Progenitor cell of endocrine pancreas (in vitro differentiated cells): ENCODE data around the gene RIOX2. TPM values are rescaled to one million over a fixed set of nuclear protein-coding genes. Genes with fewer than 3 reads are reported as not detected.

ENCODE experiments used
- DNase-seq: peaks from one replicate; pipeline ENCODE4 v3.0.0; 2021; ENCODE audit warnings: low spot score; ENCODE audit not compliant: unreplicated experiment
- H3K27ac Mint-ChIP-seq: 2 replicates; pipeline ENCODE4 v1.8.0; 2021; ENCODE audit warnings: mild to moderate bottlenecking, moderate library complexity, mixed read lengths
- H3K27me3 Mint-ChIP-seq: 2 replicates; pipeline ENCODE4 v1.8.0; 2021; ENCODE audit warnings: mixed read lengths
- H3K36me3 Mint-ChIP-seq: 2 replicates; pipeline ENCODE4 v1.8.0; 2022; ENCODE audit warnings: mixed read lengths; ENCODE audit not compliant: insufficient read depth
- H3K4me1 Mint-ChIP-seq: 2 replicates; pipeline ENCODE4 v1.8.0; 2021; ENCODE audit warnings: low read depth, mixed read lengths
- H3K4me3 Mint-ChIP-seq: 2 replicates; pipeline ENCODE4 v1.8.0; 2021; ENCODE audit warnings: low read depth, mild to moderate bottlenecking, moderate library complexity, mixed read lengths
- H3K9me3 Mint-ChIP-seq: 2 replicates; pipeline ENCODE4 v1.8.0; 2021; ENCODE audit warnings: low read depth, mixed read lengths
- total RNA-seq: library from RNA; stranded (reverse); gene quantifications from 2 replicates; pipeline ENCODE4 v1.2.1, GENCODE V29; 2021
- TF ChIP-seq, protein P1 (sequence below): fragments of 200-600 bp; sonication (generic); IDR thresholded peaks from one replicate; pipeline ENCODE4 v1.5.0; 2021; ENCODE audit warnings: antibody characterized with exemption, mild to moderate bottlenecking; ENCODE audit not compliant: unreplicated experiment

RIOX2 gene
- total RNA-seq, 1 donor from 2014 or later, result 16.4 TPM

DNA sequence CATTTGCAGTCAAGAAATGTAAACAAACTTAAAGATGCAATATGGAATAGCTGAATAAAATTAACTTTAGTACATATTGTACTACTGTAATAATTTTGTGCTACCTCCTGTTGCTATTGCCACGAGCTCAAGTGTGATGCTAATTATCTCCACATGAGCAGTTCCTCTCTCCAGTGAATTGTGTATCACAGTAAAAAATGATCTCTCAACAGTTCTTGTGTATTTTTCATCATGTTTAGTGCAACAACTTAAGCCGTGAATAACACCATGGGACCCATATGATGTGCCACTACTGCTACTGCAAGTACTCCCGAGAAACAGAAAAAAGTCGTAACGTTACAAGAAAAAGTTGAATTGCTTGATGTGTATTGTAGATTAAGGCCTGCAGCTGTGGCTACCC lies 12.4 kb downstream of the RIOX2 start:
- Mint-ChIP-seq H3K4me3 (no peak overlapping the region), H3K36me3 (peaks cover 1% of the 10 kb centered on the region), H3K4me1 (peaks cover 8% of the 10 kb centered on the region), H3K9me3 (no peaks in the 10 kb centered on the region), H3K27me3 (peaks cover 12% of the 10 kb centered on the region), H3K27ac (no peak overlapping the region)
- TF ChIP-seq, protein P1, sequence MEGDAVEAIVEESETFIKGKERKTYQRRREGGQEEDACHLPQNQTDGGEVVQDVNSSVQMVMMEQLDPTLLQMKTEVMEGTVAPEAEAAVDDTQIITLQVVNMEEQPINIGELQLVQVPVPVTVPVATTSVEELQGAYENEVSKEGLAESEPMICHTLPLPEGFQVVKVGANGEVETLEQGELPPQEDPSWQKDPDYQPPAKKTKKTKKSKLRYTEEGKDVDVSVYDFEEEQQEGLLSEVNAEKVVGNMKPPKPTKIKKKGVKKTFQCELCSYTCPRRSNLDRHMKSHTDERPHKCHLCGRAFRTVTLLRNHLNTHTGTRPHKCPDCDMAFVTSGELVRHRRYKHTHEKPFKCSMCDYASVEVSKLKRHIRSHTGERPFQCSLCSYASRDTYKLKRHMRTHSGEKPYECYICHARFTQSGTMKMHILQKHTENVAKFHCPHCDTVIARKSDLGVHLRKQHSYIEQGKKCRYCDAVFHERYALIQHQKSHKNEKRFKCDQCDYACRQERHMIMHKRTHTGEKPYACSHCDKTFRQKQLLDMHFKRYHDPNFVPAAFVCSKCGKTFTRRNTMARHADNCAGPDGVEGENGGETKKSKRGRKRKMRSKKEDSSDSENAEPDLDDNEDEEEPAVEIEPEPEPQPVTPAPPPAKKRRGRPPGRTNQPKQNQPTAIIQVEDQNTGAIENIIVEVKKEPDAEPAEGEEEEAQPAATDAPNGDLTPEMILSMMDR, result no peak
- DNase-seq, result no peak

DNA sequence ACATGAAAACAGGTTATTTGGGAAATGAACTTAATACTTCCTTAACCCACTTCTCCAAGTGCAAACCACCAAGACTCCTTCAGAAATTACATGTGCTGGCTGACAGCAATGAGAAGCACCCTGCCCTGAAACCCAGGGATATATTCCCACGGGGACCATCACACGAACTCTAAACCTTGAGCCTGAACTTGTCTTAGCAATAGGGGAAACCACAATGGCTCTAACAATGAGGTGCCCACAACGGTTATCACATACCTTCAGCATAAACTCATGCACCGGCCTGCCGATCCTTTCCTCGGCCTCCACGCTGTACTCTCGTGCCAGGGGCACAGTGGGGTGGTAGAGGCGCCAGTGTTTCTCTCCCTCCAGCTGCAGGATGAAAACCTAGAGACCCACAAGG lies 13.4 kb downstream of the RIOX2 start:
- TF ChIP-seq, protein P1, result no peak
- no peak for DNase-seq
- H3K9me3 Mint-ChIP-seq, result no peaks in the 10 kb centered on the region

DNA sequence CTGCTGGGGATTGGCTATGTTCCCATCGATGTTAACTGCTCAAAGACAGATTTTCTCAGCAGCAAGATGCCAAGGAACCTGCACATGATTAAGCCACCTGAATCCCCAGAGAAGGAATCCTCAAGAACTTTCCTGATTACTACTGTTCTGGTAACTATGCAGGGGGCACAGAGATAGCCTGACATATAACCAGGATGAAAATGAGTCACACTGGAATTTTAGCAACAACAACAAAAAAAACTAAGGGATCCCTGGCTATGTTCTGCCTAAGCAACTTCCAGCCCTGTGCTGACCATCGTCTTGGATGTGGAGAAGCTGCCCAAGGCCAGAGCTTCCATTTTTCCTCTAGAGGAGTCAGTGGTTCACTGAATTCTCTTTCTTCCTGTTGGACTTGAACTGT lies 13.8 kb downstream of the RIOX2 start:
- Mint-ChIP-seq H3K27ac (no peak overlapping the region), H3K36me3 (peaks cover 4% of the 10 kb centered on the region), H3K4me1 (peaks cover 4% of the 10 kb centered on the region), H3K4me3 (no peak overlapping the region), H3K9me3 (no peaks in the 10 kb centered on the region), H3K27me3 (peaks cover 8% of the 10 kb centered on the region)
- DNase-seq, result no peak
- TF ChIP-seq, protein P1, result no peak

More for the DNA sequence above, 13.4 kb downstream of the RIOX2 start:
- H3K27ac Mint-ChIP-seq, result no peak overlapping the region
- peaks cover 5% of the 10 kb centered on the region for H3K4me1 Mint-ChIP-seq
- no peak overlapping the region for H3K4me3 Mint-ChIP-seq
- H3K36me3 Mint-ChIP-seq, result peaks cover 4% of the 10 kb centered on the region
- H3K27me3 Mint-ChIP-seq, result peaks cover 12% of the 10 kb centered on the region

DNA sequence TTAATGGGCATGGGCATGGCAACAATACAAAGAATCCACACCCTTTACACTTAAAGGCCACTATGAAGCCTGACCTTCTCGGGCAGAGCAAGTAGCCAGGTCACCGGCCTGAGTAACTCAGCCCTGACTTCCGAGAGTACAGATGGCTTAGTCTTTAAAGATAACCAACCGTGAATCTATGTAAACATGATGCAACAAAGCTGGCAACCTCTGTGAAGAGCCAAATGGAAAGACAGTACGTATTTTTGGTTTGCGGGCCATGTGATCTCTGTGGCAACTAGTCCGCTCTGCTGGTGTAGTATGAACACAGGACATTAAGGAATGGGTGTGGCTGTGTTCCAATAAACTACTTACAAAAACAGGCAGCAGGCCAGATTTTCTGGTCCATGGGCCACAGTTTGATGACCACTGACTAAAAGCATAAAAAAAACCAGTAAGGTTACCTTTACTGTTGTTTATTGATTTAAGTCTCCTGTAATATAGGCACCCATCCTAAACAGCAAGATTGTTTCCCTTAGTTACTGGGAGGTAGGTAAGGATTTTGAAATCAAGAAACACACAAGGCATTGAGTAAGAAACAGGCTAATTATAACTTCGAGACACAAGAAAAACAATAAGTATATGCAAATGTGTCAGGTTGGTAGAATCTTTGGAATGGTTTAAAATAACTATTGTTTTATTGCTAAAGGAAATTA lies 14.5 kb downstream of the RIOX2 start:
- no peak overlapping the region for H3K27ac Mint-ChIP-seq
- no peak for DNase-seq
- H3K4me1 Mint-ChIP-seq, result peaks cover 4% of the 10 kb centered on the region
- TF ChIP-seq, protein P1, result no peak
- H3K27me3 Mint-ChIP-seq, result peaks cover 8% of the 10 kb centered on the region
- no peak overlapping the region for H3K4me3 Mint-ChIP-seq
- H3K9me3 Mint-ChIP-seq, result no peaks in the 10 kb centered on the region
- peaks cover 9% of the 10 kb centered on the region for H3K36me3 Mint-ChIP-seq

DNA sequence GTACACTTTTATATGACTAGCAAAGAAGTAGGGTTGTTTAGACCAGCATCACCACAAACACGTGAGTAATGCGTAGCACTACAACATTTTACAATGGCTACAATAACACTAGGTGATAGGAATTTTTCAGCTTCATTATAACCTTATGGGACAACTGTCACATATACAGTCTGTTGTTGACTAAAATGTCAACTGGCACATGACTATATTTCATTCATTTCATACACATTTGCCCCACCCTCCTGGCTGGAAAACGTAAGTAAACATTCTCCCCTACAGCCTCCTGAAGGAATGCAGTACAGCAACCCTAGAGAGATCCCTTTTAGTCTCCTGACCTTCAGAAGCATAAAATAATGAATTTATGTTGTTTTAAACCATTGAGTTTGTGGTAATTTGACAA lies 16.2 kb downstream of the RIOX2 start:
- Mint-ChIP-seq H3K4me1 (peaks cover 2% of the 10 kb centered on the region), H3K4me3 (no peak overlapping the region), H3K27ac (no peak overlapping the region), H3K9me3 (no peaks in the 10 kb centered on the region), H3K27me3 (peaks cover 1% of the 10 kb centered on the region), H3K36me3 (peaks cover 7% of the 10 kb centered on the region)
- DNase-seq, result no peak
- TF ChIP-seq, protein P1, result no peak
